ENCODE measurements around the gene FOXRED2. TPM values are rescaled to one million over a fixed set of nuclear protein-coding genes. Genes with fewer than 3 reads are reported as not detected.

Gene FOXRED2
- total RNA-seq, 2 donors from 2014 or later: 3.6 to 14.3 TPM

DNA sequence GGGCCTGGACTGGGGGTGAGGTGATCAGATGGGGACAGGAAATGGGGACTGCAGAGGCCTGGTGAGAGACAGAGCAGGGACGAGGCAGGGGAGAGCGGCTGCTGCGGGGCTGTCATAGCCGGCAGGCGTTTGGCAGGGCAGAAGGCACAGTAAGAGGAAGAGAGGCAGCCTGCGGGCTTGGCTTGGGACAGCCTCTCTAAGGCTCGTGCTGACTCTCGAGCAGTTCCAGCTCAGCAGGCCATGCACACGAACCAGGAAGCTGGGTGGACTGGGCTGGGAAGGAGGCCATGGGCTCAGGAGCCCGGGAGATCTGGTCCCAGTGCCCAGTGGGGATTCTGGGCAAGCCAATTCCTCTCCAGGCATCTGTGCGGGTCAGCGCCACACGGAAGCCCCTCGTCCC lies 41.8 kb upstream of the FOXRED2 start:
- no peaks in the 10 kb centered on the region for H3K27me3 ChIP-seq
- intact Hi-C loops (cut with DNase I): loop anchor here (5.0 to 10.0 kb wide), 3 partner anchors 216 to 429 kb away; no protein-coding TSS in a partner anchor
- H3K9ac ChIP-seq (ENCODE audit: low read depth in 2 of 2, low read length in 2 of 2): no peak overlapping the region
- H3K36me3 ChIP-seq: no peaks in the 10 kb centered on the region
- H3K9me3 ChIP-seq: no peaks in the 10 kb centered on the region
- H3K4me1 ChIP-seq: no peaks in the 10 kb centered on the region
- no peak overlapping the region for H3K4me3 ChIP-seq
- no peak overlapping the region for H3K27ac ChIP-seq
- DNase-seq: no peak
- TF ChIP-seq, protein P1, sequence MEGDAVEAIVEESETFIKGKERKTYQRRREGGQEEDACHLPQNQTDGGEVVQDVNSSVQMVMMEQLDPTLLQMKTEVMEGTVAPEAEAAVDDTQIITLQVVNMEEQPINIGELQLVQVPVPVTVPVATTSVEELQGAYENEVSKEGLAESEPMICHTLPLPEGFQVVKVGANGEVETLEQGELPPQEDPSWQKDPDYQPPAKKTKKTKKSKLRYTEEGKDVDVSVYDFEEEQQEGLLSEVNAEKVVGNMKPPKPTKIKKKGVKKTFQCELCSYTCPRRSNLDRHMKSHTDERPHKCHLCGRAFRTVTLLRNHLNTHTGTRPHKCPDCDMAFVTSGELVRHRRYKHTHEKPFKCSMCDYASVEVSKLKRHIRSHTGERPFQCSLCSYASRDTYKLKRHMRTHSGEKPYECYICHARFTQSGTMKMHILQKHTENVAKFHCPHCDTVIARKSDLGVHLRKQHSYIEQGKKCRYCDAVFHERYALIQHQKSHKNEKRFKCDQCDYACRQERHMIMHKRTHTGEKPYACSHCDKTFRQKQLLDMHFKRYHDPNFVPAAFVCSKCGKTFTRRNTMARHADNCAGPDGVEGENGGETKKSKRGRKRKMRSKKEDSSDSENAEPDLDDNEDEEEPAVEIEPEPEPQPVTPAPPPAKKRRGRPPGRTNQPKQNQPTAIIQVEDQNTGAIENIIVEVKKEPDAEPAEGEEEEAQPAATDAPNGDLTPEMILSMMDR (IDR thresholded peaks at IDR 0.05): no peak

DNA sequence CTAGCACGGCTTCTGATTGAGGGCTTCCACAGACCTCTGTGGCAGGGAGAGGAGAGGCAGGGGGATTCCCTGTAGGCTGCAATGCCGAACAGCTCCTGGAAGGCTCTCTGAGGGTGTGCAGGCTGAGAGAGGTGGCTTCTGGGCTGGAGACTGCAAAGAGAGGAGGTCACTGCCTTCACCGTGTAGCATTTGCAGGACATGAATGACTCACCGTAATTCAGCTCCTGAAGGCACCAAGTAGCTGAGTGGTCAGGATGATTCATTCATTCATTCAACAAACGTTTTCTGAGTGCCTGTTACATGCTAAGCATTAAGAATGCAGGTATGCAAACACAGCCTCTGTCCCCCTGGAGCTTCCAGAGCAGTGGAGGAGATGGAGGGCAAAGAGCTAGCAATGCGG lies 40.1 kb upstream of the FOXRED2 start:
- intact Hi-C loops (cut with DNase I): loop anchor here (5.0 to 10.0 kb wide), 3 partner anchors 218 to 430 kb away; no protein-coding TSS in a partner anchor
- no peak overlapping the region for H3K9ac ChIP-seq (ENCODE audit: low read depth in 2 of 2, low read length in 2 of 2)
- no peak overlapping the region for H3K4me3 ChIP-seq
- no peak for DNase-seq
- no peaks in the 10 kb centered on the region for H3K9me3 ChIP-seq
- no peaks in the 10 kb centered on the region for H3K36me3 ChIP-seq
- no peaks in the 10 kb centered on the region for H3K4me1 ChIP-seq
- TF ChIP-seq, protein P1 (IDR thresholded peaks at IDR 0.05): no peak
- no peak overlapping the region for H3K27ac ChIP-seq
- no peaks in the 10 kb centered on the region for H3K27me3 ChIP-seq

DNA sequence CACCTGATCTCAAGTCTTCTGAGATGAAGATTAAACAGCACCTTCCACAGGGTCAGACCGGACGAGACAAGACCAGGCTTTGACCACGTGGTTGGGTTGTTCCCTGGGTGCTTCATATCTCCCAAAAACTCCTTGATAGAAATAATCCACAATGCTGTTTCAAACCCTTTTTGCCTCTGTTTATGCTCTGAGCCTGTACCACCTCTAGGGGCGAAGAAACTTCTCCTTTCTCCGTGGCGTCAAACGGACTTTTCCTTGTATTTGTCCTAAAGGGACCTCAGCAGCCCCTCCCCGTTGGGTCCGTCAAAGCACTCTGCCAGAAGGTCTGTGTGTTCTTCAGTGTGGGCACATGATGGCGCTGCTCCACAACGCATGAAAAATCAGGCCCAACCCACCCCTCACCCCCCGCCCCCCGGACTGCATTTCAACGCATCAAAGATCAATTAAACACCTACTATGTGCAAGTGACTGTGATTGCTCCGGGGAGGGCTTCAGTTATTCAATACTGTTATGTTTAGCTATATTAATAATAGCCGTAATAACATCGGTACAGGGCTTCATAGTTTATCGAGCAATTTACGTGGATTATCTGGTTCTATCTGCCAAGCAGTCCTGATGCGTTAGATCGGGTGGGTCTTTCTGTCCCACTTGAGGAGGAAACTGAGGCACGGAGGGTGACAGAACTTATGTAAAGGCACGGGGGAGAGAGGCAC lies 39.4 kb upstream of the FOXRED2 start:
- intact Hi-C loops (cut with DNase I): loop anchor here (5.0 to 10.0 kb wide), 3 partner anchors 219 to 431 kb away; no protein-coding TSS in a partner anchor
- H3K9me3 ChIP-seq: no peaks in the 10 kb centered on the region
- H3K27ac ChIP-seq: no peak overlapping the region
- no peak overlapping the region for H3K9ac ChIP-seq (ENCODE audit: low read depth in 2 of 2, low read length in 2 of 2)
- TF ChIP-seq, protein P1 (IDR thresholded peaks at IDR 0.05): peak; percentile 37
- no peak for DNase-seq
- H3K4me1 ChIP-seq: no peaks in the 10 kb centered on the region
- H3K27me3 ChIP-seq: no peaks in the 10 kb centered on the region
- H3K36me3 ChIP-seq: no peaks in the 10 kb centered on the region
- H3K4me3 ChIP-seq: no peak overlapping the region

DNA sequence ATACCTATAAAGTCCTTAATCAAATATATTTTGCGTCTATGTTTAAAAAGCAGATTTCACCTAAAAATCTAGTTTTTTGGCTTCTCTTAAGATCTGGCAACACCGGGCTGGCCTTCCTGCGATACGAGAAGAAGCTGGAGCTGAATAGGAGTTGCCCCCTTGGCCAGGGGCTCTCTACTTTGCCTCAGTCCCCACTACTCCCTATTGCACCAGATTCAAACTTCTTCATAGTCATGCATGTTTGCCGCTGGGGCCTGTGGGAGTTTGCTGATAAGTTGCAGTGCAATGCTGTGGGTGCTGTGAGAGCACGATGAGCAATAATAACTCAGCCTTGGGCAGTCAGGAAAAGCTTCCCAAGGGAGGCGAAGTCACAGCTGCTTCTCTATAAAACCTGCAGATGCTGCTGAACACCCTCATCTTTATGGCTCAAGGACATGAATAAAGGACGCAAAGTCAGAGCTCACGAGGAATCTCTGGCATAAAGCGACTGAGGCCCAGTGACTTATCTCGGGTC lies 37.3 kb upstream of the FOXRED2 start:
- no peaks in the 10 kb centered on the region for H3K9me3 ChIP-seq
- no peak overlapping the region for H3K4me3 ChIP-seq
- no peak overlapping the region for H3K27ac ChIP-seq
- H3K36me3 ChIP-seq: no peaks in the 10 kb centered on the region
- no peak overlapping the region for H3K9ac ChIP-seq (ENCODE audit: low read depth in 2 of 2, low read length in 2 of 2)
- intact Hi-C loops (cut with DNase I): loop anchor here (10.0 kb wide), 1 partner anchor 221 kb away; no protein-coding TSS in a partner anchor
- H3K27me3 ChIP-seq: no peaks in the 10 kb centered on the region
- H3K4me1 ChIP-seq: no peaks in the 10 kb centered on the region
- TF ChIP-seq, protein P1 (IDR thresholded peaks at IDR 0.05): no peak
- no peak for DNase-seq

DNA sequence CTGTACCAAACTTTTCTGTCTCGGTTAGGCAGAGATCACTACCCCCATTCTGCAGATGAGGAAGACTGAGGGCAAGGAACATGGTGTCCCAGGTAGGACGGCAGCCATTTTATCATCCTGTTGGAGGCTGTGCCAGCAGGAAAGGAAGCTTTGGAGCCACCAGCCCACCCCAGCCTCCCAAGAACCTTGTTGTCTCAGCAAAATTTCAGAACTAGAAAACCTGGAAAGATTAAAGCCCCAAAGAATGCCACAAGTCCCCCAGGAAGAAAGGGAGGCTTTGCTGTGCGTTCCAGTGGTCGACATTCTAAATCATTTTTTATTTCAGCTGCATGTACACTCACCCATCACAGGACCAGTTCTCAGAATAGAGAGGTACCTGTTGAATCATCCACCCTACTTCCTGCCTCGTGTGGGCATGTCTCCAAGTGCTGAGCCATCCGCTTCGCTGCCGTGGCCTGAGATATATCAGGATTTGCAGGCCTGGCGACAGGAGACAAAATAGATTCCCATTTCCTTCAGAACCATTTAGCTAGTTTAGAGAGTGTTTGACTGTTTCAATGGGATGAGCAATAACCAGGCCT lies 35.1 kb upstream of the FOXRED2 start:
- Histone ChIP-seq H3K9ac (ENCODE audit: low read depth in 2 of 2, low read length in 2 of 2) (no peak overlapping the region), H3K9me3 (no peaks in the 10 kb centered on the region), H3K27ac (no peak overlapping the region), H3K36me3 (no peaks in the 10 kb centered on the region), H3K4me3 (no peak overlapping the region), H3K27me3 (no peaks in the 10 kb centered on the region), H3K4me1 (no peaks in the 10 kb centered on the region)
- intact Hi-C loops (cut with DNase I): loop anchor here (10.0 kb wide), 1 partner anchor 223 kb away; no protein-coding TSS in a partner anchor
- TF ChIP-seq, protein P1 (IDR thresholded peaks at IDR 0.05): no peak
- no peak for DNase-seq
